ENCODE measurements around the gene CDH4. TPM values are rescaled to one million over a fixed set of nuclear protein-coding genes. Genes with fewer than 3 reads are reported as not detected.

CDH4 gene
- total RNA-seq, 1 experiment from 2014 or later: not detected

GRCh38 chr20:61755971-61756845 lies 504.1 kb downstream of the CDH4 start:
- no peaks in the 10 kb centered on the region for H3K9me3 ChIP-seq (ENCODE audit: insufficient read depth, low read depth)
- H3K27ac ChIP-seq: no peak overlapping the region
- H4K20me1 ChIP-seq (ENCODE audit: insufficient read depth): no peaks in the 10 kb centered on the region
- H3K79me2 ChIP-seq (ENCODE audit: low read depth): no peaks in the 10 kb centered on the region
- CTCF ChIA-PET: no interaction called here
- H3K27me3 ChIP-seq (ENCODE audit: insufficient read depth, low read depth): peaks cover 83% of the 10 kb centered on the region
- H3K36me3 ChIP-seq (ENCODE audit: low read depth): no peaks in the 10 kb centered on the region
- POLR2A ChIA-PET (ENCODE audit: unreplicated experiment): no interaction called here
- BruUV-seq (replicated peaks): no TSS peak
- H2AFZ ChIP-seq: no peak overlapping the region
- no peak overlapping the region for H3K4me2 ChIP-seq
- no peak for TF ChIP-seq CTCF (conservative IDR thresholded peaks at IDR 0.05)
- TF ChIP-seq EZH2 (IDR thresholded peaks at IDR 0.05; ENCODE audit: low read depth): no peak
- no peaks in the 10 kb centered on the region for H3K9me2 ChIP-seq (ENCODE audit: insufficient read depth)
- no peak for DNase-seq
- H3K4me3 ChIP-seq: no peak overlapping the region
- intact Hi-C loops (cut with micrococcal nuclease; ENCODE audit: unreplicated experiment): no loop called here
- no peaks in the 10 kb centered on the region for H3K4me1 ChIP-seq (replicated peaks; ENCODE audit: insufficient read depth)
- H3F3A ChIP-seq (ENCODE audit: insufficient read depth, low read depth): no peaks in the 10 kb centered on the region

GRCh38 chr20:61756966-61757677 lies 505.1 kb downstream of the CDH4 start:
- H2AFZ ChIP-seq: no peak overlapping the region
- H3K9me2 ChIP-seq (ENCODE audit: insufficient read depth): no peaks in the 10 kb centered on the region
- H3K79me2 ChIP-seq (ENCODE audit: low read depth): no peaks in the 10 kb centered on the region
- ChIA-PET CTCF (no interaction called here), POLR2A (ENCODE audit: unreplicated experiment) (no interaction called here)
- no peak for DNase-seq
- no peaks in the 10 kb centered on the region for H4K20me1 ChIP-seq (ENCODE audit: insufficient read depth)
- no peaks in the 10 kb centered on the region for H3K9me3 ChIP-seq (ENCODE audit: insufficient read depth, low read depth)
- TF ChIP-seq CTCF (conservative IDR thresholded peaks at IDR 0.05): no peak
- no peak for TF ChIP-seq EZH2 (IDR thresholded peaks at IDR 0.05; ENCODE audit: low read depth)
- H3K4me3 ChIP-seq: no peak overlapping the region
- H3K27me3 ChIP-seq (ENCODE audit: insufficient read depth, low read depth): peaks cover 83% of the 10 kb centered on the region
- intact Hi-C loops (cut with micrococcal nuclease; ENCODE audit: unreplicated experiment): no loop called here
- no peaks in the 10 kb centered on the region for H3F3A ChIP-seq (ENCODE audit: insufficient read depth, low read depth)
- H3K4me2 ChIP-seq: no peak overlapping the region
- no peak overlapping the region for H3K27ac ChIP-seq
- no peaks in the 10 kb centered on the region for H3K4me1 ChIP-seq (replicated peaks; ENCODE audit: insufficient read depth)
- no TSS peak for BruUV-seq (replicated peaks)
- no peaks in the 10 kb centered on the region for H3K36me3 ChIP-seq (ENCODE audit: low read depth)

GRCh38 chr20:61757678-61758563 lies 505.9 kb downstream of the CDH4 start:
- Histone ChIP-seq H2AFZ (no peak overlapping the region), H3K9me2 (ENCODE audit: insufficient read depth) (no peaks in the 10 kb centered on the region), H3K4me3 (no peak overlapping the region), H3F3A (ENCODE audit: insufficient read depth, low read depth) (no peaks in the 10 kb centered on the region), H3K79me2 (ENCODE audit: low read depth) (no peaks in the 10 kb centered on the region), H3K36me3 (ENCODE audit: low read depth) (no peaks in the 10 kb centered on the region), H3K4me2 (no peak overlapping the region), H4K20me1 (ENCODE audit: insufficient read depth) (no peaks in the 10 kb centered on the region), H3K27me3 (ENCODE audit: insufficient read depth, low read depth) (peaks cover 83% of the 10 kb centered on the region), H3K4me1 (replicated peaks; ENCODE audit: insufficient read depth) (no peaks in the 10 kb centered on the region), H3K9me3 (ENCODE audit: insufficient read depth, low read depth) (no peaks in the 10 kb centered on the region), H3K27ac (no peak overlapping the region)
- intact Hi-C loops (cut with micrococcal nuclease; ENCODE audit: unreplicated experiment): no loop called here
- BruUV-seq (replicated peaks): no TSS peak
- TF ChIP-seq CTCF (conservative IDR thresholded peaks at IDR 0.05): no peak
- no peak for TF ChIP-seq EZH2 (IDR thresholded peaks at IDR 0.05; ENCODE audit: low read depth)
- ChIA-PET POLR2A (ENCODE audit: unreplicated experiment) (no interaction called here), CTCF (no interaction called here)
- DNase-seq: peak in 1 of 2 experiments; percentile 25
